ENCODE data around the gene SOCS3. TPM values are rescaled to one million over a fixed set of nuclear protein-coding genes. Genes with fewer than 3 reads are reported as not detected.
A peak's percentile ranks its signal among the peaks of the same experiment; 100 is the strongest.

SOCS3 gene
- total RNA-seq, 4 donors from 2014 or later = 23.7 to 76.5 (median 59.7) TPM

- WGBS, 2 donors = 61 to 67% methylated on average over 15 to 16 of the region's 16 CpGs
Observed at GRCh38 chr17:78322858-78323455, 36.9 kb downstream of the SOCS3 start.

DNA sequence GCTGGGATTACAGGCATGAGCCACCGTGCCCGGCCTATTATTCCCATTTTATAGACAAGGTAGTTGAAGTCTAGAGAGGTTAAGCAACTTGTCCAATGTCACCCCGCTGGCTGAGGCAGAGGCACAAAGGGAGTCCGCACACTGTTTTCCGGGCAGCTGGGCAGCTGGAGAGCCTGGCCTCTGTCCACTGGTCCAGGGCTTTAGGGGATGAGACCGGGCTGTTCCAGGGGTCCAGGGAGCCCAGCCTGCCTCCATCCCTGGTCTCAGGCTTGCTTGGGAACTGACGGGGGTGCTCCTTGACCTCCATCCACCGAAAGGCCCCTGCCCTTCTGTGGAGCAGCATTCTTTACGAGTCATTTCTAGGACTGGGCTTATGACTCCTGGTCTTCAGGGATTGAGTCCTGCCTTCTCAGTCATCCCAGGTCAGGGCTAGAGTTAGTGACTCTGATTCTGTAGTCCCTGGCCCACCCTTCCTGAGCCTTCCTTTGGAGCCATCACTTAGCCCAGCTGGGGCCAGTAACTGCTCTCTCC, 37.5 kb downstream of the SOCS3 start:
- peak overlapping the region; percentile 30 to 96 (median 84) for H3K27ac ChIP-seq
- DNase-seq (ENCODE audit: low spot score in 2 of 2) = no peak
- H3K36me3 ChIP-seq = no peaks in the 10 kb centered on the region
- no peaks in the 10 kb centered on the region for H3K9me3 ChIP-seq
- WGBS, 2 donors = 77 to 89% methylated on average over 7 to 8 of the region's 9 CpGs
- H3K27me3 ChIP-seq = no peaks in the 10 kb centered on the region
- H3K4me3 ChIP-seq = no peak overlapping the region
- H3K4me1 ChIP-seq = peaks cover 0 to 55% (median 33%) of the 10 kb centered on the region in 4 donors
- TF ChIP-seq, protein P1, sequence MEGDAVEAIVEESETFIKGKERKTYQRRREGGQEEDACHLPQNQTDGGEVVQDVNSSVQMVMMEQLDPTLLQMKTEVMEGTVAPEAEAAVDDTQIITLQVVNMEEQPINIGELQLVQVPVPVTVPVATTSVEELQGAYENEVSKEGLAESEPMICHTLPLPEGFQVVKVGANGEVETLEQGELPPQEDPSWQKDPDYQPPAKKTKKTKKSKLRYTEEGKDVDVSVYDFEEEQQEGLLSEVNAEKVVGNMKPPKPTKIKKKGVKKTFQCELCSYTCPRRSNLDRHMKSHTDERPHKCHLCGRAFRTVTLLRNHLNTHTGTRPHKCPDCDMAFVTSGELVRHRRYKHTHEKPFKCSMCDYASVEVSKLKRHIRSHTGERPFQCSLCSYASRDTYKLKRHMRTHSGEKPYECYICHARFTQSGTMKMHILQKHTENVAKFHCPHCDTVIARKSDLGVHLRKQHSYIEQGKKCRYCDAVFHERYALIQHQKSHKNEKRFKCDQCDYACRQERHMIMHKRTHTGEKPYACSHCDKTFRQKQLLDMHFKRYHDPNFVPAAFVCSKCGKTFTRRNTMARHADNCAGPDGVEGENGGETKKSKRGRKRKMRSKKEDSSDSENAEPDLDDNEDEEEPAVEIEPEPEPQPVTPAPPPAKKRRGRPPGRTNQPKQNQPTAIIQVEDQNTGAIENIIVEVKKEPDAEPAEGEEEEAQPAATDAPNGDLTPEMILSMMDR (IDR thresholded peaks at IDR 0.05) = no peak
- TF ChIP-seq EP300 (IDR thresholded peaks at IDR 0.05) (no peak), POLR2A (IDR thresholded peaks at IDR 0.05) (no peak)

More at GRCh38 chr17:78322858-78323455, 36.9 kb downstream of the SOCS3 start:
- Histone ChIP-seq H3K27me3 (no peaks in the 10 kb centered on the region), H3K4me1 (peaks cover 0 to 49% (median 28%) of the 10 kb centered on the region in 4 donors), H3K9me3 (no peaks in the 10 kb centered on the region), H3K27ac (peak overlapping the region; percentile 30 to 96 (median 84)), H3K36me3 (no peaks in the 10 kb centered on the region), H3K4me3 (no peak overlapping the region)
- peak; percentile 68 to 78 for TF ChIP-seq EP300 (IDR thresholded peaks at IDR 0.05)
- TF ChIP-seq, protein P1 (IDR thresholded peaks at IDR 0.05) = peak in 1 of 5 experiments; percentile 7
- no peak for TF ChIP-seq POLR2A (IDR thresholded peaks at IDR 0.05)
- peak; percentile 60 to 69 for DNase-seq (ENCODE audit: low spot score in 2 of 2)

DNA sequence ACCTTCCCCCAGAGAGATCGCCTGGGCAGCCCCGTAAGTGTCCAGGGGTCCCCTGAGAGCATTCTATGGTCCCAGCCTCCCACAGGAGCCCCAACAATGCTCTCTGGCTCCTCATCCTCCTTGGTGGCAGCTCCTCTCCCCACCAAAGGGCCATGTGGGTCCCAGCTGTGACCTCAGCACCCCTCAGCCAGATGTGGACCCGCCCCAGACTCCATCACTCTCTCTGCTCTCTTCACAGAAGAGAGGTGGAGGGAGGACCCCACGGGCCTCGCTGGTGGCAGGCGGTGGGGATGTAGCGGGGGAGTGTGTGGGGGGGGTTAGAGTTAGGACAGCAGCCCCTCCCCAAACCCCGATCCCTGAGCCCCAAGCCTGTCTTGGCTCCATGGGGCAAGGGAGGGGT, 41.0 kb downstream of the SOCS3 start:
- no peak for DNase-seq (ENCODE audit: low spot score in 2 of 2)
- H3K36me3 ChIP-seq = no peaks in the 10 kb centered on the region
- 92 to 94% methylated on average over 2 to 3 of the region's 8 CpGs for WGBS, 2 donors
- no peaks in the 10 kb centered on the region for H3K27me3 ChIP-seq
- H3K4me3 ChIP-seq = no peak overlapping the region
- H3K4me1 ChIP-seq = peaks cover 0 to 65% (median 46%) of the 10 kb centered on the region in 4 donors
- TF ChIP-seq, protein P1 (IDR thresholded peaks at IDR 0.05) = no peak
- no peak for TF ChIP-seq EP300 (IDR thresholded peaks at IDR 0.05)
- no peak for TF ChIP-seq POLR2A (IDR thresholded peaks at IDR 0.05)
- peak overlapping the region in 1 of 4 donors; percentile 88 for H3K27ac ChIP-seq
- H3K9me3 ChIP-seq = no peaks in the 10 kb centered on the region

GRCh38 chr17:78318407-78318806, 41.5 kb downstream of the SOCS3 start:
- WGBS, 2 donors = 67 to 77% methylated on average over 6 to 8 of the region's 8 CpGs
- no peak for DNase-seq (ENCODE audit: low spot score in 2 of 2)
- peaks cover 0 to 65% (median 45%) of the 10 kb centered on the region in 4 donors for H3K4me1 ChIP-seq

More at GRCh38 chr17:78318407-78318806, 41.5 kb downstream of the SOCS3 start:
- Histone ChIP-seq H3K4me3 (no peak overlapping the region), H3K36me3 (no peaks in the 10 kb centered on the region), H3K27me3 (no peaks in the 10 kb centered on the region), H3K9me3 (no peaks in the 10 kb centered on the region), H3K27ac (peak overlapping the region in 1 of 4 donors; percentile 88)
- TF ChIP-seq EP300 (IDR thresholded peaks at IDR 0.05) (no peak), POLR2A (IDR thresholded peaks at IDR 0.05) (no peak)
- TF ChIP-seq, protein P1 (IDR thresholded peaks at IDR 0.05) = no peak

All from tibial nerve (tissue), 4 donors.